Measurements from ENCODE around the gene PTK6. TPM values are rescaled to one million over a fixed set of nuclear protein-coding genes. Genes with fewer than 3 reads are reported as not detected.

PTK6 gene
- total and polyA plus RNA-seq, 3 donors from 2014 or later = 0.26 to 0.37 TPM; not detected in 1

GRCh38 chr20:63500902-63501817 lies 36.0 kb downstream of the PTK6 start:
- 81 to 84% methylated on average over 21 to 27 of the region's 27 CpGs for WGBS, 2 donors
- no peaks in the 10 kb centered on the region for H3K36me3 ChIP-seq (ENCODE audit: low read depth, missing control alignments)
- no peak for DNase-seq
- H3K27me3 ChIP-seq = no peaks in the 10 kb centered on the region
- H3K4me3 ChIP-seq = no peak overlapping the region
- no peak overlapping the region for H3K27ac ChIP-seq
- no peaks in the 10 kb centered on the region for H3K4me1 ChIP-seq
- H3K9me3 ChIP-seq = no peaks in the 10 kb centered on the region
- intact Hi-C loops (cut with DNase I; ENCODE audit: low total_unique reads) = no loop called here
- TF ChIP-seq CTCF (IDR thresholded peaks at IDR 0.05) (no peak), POLR2A (IDR thresholded peaks at IDR 0.05) (no peak)

GRCh38 chr20:63500151-63500901 lies 36.9 kb downstream of the PTK6 start:
- WGBS, 2 donors = 75 to 80% methylated on average over 14 to 21 of the region's 24 CpGs
- no peaks in the 10 kb centered on the region for H3K27me3 ChIP-seq
- H3K27ac ChIP-seq = no peak overlapping the region
- intact Hi-C loops (cut with DNase I; ENCODE audit: low total_unique reads) = no loop called here
- no peak for DNase-seq
- H3K4me1 ChIP-seq = no peaks in the 10 kb centered on the region
- no peaks in the 10 kb centered on the region for H3K36me3 ChIP-seq (ENCODE audit: low read depth, missing control alignments)
- H3K4me3 ChIP-seq = no peak overlapping the region
- no peak for TF ChIP-seq POLR2A (IDR thresholded peaks at IDR 0.05)
- no peak for TF ChIP-seq CTCF (IDR thresholded peaks at IDR 0.05)
- H3K9me3 ChIP-seq = no peaks in the 10 kb centered on the region

DNA sequence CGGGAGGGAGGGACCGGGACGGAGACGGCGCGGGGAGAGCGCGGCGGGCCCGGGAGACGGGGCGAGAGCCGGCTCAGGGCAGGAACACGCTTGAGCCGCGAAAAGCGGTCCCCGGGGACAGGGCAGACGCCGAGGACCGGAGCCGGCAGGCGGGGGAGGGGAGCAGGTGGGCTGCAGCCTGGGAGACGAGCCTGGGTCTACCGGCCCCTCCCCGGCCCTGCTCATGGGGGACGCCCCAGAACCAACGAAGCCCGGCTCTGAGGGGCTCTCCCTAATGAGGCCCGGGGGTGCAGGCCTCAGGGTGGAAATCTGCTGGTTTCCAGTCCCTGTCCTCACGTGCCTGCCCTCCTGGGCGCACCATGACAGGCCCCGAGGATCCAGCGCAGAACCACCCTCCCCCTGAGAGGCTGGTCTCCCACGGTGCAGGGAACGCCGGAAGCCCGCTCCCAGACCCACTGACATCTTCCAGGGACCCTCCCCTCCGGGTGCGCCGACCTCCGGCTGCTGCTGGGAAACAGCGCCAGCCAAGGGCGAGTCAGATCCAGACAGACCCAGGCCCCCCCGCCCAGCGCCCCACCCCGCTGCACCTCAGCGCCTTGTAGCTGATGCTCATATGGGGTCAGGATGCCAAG lies 37.7 kb downstream of the PTK6 start:
- 4% methylated on average over 44 of the region's 48 CpGs; no CpG with 5 or more reads in 1 of the 2 donors for WGBS, 2 donors
- DNase-seq = no peak
- TF ChIP-seq CTCF (IDR thresholded peaks at IDR 0.05) = no peak
- no peak for TF ChIP-seq POLR2A (IDR thresholded peaks at IDR 0.05)
- H3K27me3 ChIP-seq = no peaks in the 10 kb centered on the region
- H3K9me3 ChIP-seq = no peaks in the 10 kb centered on the region
- intact Hi-C loops (cut with DNase I; ENCODE audit: low total_unique reads) = no loop called here
- H3K36me3 ChIP-seq (ENCODE audit: low read depth, missing control alignments) = no peaks in the 10 kb centered on the region
- H3K4me1 ChIP-seq = no peaks in the 10 kb centered on the region
- H3K27ac ChIP-seq = no peak overlapping the region
- peak overlapping the region in 1 of 2 donors; percentile 26 for H3K4me3 ChIP-seq

GRCh38 chr20:63498960-63499337 lies 38.2 kb downstream of the PTK6 start, which contains the start of gene EEF1A2:
EEF1A2 (minus strand) TSS chr20:63499083; CDS start chr20:63497763, 1,320 bp downstream.
- H3K4me3 ChIP-seq = peak within 1 kb of the TSS in 1 of 2 donors; percentile 26
- intact Hi-C loops (cut with DNase I; ENCODE audit: low total_unique reads) = no loop called here
- no peaks in the 10 kb centered on the region for H3K9me3 ChIP-seq
- TF ChIP-seq CTCF (IDR thresholded peaks at IDR 0.05) (no peak), POLR2A (IDR thresholded peaks at IDR 0.05) (no peak)
- no peaks in the 10 kb centered on the region for H3K27me3 ChIP-seq
- H3K36me3 ChIP-seq (ENCODE audit: low read depth, missing control alignments) = no peaks in the 10 kb centered on the region
- no peak for DNase-seq
- no peaks in the 10 kb centered on the region for H3K4me1 ChIP-seq
- no peak within 1 kb of the TSS for H3K27ac ChIP-seq
- WGBS, 2 donors = 0% methylated on average over 6 of the region's 58 CpGs; no CpG with 5 or more reads in 1 of the 2 donors

Measured in testis (tissue), 3 donors.